Stimulated activated CD4-positive, alpha-beta T cell treated with anti-CD3 and anti-CD28 coated beads, Interleukin-4, amount 100 ng/mL, for 4 hours (primary cell): ENCODE measurements around the gene RANGAP1.
A peak's percentile ranks its signal among the peaks of the same experiment; 100 is the strongest.
"Not testable (repeated sequence)": the region's sequence is repeated elsewhere in the genome, so short reads cannot be mapped to it uniquely, and the experiment has no call there.

Experiments used
- DNase-seq, 2 experiments: peaks; one replicate each; pipeline ENCODE4 v3.0.0-alpha.2; 2020

The RANGAP1 gene

GRCh38 chr22:41300661-41301060 is 14.7 kb upstream of the RANGAP1 start:
- DNase-seq: no peak

DNA sequence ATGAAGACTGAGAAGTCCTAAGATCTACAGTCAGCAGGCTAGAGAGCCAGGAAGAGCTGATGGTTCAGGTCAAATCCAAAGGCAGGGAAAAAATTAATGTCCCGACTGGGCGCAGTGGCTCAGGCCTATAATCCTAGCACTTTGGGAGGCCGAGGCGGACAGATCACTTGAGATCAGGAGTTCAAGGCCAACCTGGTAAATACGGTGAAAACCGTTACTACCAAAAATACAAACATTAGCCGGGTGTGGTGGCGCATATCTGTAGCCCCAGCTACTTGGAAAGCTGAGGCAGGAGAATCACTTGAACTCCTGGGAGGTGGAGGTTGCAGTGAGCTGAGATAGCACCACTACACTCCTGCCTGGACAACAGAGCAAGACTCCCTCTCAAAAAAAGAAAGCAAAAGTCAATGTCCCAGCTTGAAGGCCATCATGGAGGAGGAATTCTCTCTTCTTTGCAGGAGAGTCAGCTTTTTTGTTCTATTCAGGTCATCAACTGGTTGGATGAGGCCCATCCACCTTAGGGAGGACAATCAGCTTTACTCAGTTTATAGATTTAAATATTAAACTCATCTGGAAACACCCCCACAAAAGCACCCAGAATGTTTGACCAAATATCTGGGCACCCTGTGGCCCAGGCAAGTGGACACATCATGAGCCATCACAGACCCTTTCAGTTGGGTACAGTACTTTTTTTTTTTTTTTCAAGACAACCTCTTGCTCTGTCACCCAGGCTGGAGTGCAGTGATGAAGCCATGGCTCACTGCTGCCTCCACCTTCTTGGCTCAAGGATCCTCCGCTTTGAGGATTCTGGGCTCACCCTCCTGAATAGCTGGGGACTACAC is 11.1 kb upstream of the RANGAP1 start:
- no peak for DNase-seq

DNA sequence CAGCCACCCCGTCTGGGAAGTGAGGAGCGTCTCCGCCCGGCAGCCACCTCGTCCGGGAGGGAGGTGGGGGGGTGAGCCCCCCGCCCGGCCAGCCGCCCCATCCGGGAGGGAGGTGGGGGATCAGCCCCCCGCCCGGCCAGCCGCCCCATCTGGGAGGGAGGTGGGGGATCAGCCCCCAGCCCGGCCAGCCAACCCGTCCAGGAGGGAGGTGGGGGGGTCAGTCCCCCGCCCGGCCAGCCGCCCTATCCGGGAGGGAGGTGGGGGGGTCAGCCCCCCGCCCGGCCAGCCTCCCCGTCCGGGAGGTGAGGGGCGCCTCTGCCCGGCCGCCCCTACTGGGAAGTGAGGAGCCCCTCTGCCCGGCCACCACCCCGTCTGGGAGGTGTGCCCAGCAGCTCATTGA is 8.8 kb upstream of the RANGAP1 start:
- not testable (repeated sequence) for DNase-seq

DNA sequence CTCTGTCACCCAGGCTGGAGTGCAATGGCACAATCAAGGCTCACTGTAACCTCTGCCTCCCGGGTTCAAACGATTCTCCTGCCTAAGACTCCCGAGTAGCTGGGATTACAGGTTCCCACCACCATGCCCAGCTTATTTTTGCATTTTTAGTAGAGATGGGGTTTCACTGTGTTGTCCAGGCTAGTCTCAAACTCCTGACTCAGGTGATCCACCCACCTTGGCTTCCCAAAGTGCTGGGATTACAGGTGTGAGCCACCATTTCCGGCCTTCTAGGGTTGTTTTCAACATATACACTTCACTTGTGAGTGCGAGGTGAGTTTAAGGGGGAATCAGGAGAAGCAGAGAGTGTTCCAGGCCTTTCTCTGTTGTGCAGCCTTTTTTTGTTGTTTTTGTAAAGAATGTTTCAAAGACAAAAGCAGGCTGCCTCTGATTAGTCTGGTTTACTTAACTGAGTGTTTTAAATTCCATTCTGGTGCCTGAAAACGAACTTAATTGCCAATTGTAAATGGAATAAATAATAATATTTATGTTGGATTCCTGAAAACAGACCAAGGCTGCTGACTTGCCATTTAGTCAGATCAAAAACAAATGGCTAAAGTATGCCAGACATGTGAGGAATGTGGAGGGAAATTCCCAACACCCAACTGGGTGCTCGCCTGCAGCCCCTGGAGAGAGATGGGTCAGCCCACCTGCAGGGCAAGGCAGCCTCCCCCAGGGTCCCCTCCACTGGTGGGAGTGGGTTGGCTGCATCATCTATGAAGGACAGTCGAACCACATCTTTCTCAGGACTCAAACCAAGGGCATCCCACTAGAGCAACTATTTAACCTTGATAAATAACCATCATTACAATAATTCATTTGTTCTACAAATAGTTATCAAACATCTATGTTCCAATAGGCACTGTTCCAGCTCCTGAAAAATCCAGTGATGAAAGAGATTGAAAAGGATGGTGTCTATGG is 4.6 kb upstream of the RANGAP1 start:
- no peak for DNase-seq

GRCh38 chr22:41289671-41290070 is 3.7 kb upstream of the RANGAP1 start:
- no peak for DNase-seq

GRCh38 chr22:41288245-41288946 is 2.4 kb upstream of the RANGAP1 start:
- DNase-seq: no peak

- peak in 1 of 2 experiments; percentile 13 for DNase-seq
Measured at GRCh38 chr22:41286639-41287091, 678 bp upstream of the RANGAP1 start.

GRCh38 chr22:41285441-41285819 is 557 bp downstream of the RANGAP1 start:
- peak; percentile 83 to 93 for DNase-seq

GRCh38 chr22:41284465-41284864 is 1.5 kb downstream of the RANGAP1 start:
- DNase-seq: no peak

DNA sequence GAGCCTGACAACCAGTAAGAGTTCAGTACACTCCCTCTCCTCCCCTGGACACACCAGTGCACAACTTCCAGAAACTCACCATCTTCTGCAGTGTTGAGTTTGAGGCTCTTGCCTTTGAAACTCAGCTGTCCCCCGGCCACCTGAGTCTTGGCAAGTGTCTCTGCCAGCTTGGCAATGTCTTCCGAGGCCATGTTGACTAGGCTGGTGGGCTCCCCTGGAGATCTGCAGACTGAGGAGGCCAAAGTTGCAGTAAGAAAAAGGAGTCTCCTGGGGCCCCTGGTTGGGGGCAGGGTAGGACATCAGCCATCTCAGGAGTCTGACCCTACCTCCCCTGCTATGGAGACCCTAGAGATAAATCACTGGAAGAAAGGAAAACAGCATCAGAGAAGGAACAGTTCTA is 5.1 kb downstream of the RANGAP1 start:
- no peak for DNase-seq

GRCh38 chr22:41280065-41280464 is 5.9 kb downstream of the RANGAP1 start:
- DNase-seq: no peak

- no peak for DNase-seq
Measured at GRCh38 chr22:41274856-41275255, 11.1 kb downstream of the RANGAP1 start.

GRCh38 chr22:41273128-41273527 is 12.9 kb downstream of the RANGAP1 start:
- no peak for DNase-seq

- DNase-seq: no peak
Measured at GRCh38 chr22:41271787-41272186, 14.2 kb downstream of the RANGAP1 start.

DNA sequence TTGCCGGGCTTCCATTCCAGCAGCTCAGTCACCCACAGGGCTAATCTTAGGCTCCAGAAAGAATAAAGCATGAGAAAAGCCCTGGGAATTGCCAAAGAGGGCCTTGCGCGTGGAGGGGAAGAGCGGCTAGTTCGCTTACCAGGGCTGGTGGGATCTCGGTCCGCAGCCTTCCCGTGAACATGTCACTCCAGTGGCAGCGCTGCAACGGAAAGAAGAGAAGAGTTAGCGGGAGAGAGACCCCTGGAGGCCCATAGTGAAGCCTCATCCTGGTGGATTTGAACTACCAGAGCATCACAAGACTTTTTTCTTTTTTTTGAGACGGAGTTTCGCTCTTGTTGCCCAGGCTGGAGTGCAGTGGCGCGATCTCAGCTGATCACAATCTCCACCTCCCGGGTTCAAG is 18.0 kb downstream of the RANGAP1 start:
- no peak for DNase-seq

DNA sequence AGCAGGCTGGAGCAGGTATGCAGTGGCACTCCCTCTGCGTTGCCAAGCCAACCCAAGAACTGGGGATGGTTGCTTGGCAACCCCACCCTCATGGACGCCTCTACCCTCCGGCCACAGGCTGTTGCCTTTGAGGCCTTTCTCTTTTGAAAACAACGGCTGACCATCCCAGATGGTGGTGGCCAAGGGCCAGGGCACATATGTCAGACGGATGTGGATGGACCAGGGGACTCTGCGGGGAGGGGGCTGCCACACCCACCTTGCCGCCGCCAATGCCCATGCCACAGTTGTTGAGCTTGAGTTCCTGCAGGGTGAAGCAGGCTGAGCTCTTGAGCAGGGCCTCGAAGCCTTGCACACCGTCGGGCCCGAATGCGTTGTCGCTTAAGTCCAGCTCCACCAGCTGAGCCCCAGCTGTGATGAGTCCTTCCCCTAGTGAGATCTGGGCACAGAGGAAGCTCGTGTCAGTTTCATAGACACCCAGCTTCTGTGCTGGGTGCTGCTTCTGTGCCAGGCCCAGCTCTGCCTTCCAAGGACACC is 21.5 kb downstream of the RANGAP1 start:
- no peak for DNase-seq

DNA sequence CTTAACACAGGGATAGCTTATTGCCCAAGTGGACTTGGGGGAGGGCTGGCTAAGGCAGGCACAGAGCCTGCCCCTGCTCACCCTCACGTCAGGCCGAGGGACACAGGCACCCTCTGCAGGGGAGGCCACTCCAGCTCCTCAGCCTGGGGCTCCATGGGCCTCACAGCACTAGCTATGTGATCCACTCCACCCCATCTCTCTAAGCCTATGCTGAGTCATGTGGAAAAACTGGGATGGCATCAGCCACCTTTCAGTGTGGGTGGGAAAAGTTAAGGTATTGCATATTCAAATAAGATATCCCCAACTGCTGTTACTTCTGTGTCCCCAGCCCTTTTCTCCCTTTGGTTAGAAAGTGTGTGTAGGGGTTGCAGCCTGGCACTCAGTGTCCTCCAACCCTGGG is 22.3 kb downstream of the RANGAP1 start:
- no peak for DNase-seq

DNA sequence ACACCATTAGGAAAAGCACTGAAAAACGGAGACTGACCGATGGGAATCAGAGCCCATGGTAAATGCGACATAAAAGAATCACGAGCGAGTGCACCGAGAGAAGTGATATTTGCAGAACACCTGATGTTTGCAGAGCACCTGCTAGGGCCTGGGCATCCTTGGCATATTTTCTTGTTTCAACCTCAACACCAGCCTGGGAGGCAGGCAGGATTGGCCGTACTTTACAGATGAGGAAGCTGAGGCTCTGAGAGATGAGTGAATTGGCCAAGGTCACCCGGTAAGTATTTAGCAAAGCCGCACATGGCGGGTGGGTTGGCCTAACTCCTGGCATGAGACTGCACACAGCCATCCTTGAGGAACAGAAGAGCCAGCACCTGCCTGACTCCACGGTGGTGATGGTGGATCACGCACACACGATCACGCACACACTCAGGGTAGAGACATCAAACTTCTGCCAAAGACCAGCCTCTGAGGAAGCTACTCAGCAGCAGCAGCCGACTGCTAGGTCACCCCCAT is 23.7 kb downstream of the RANGAP1 start:
- no peak for DNase-seq

- no peak for DNase-seq
Measured at GRCh38 chr22:41261541-41262249, 24.3 kb downstream of the RANGAP1 start.

DNA sequence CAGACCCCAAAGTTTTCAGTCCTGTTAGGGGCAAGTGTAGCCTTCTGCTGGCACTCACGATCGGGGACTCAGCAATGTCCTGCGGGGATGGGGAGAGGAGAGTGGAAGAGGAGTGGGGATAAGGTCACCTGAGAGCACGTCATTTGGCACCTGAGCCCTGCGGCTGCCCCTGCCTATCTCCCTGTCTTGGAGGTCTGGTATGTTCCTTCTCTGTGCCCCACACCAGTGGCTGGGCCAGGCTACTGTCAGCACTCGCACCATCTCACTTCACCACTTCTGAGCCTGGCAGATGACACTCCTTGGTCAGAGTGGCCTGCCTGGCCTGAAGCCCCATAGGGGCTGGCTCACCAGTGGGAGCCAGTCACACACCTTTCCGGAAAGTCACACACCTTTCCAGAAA is 25.1 kb downstream of the RANGAP1 start:
- DNase-seq: no peak

- not testable (repeated sequence) for DNase-seq
Measured at GRCh38 chr22:41259756-41260155, 26.2 kb downstream of the RANGAP1 start.

- no peak for DNase-seq
Measured at GRCh38 chr22:41257696-41258095, 28.3 kb downstream of the RANGAP1 start.
